Ishikawa (cell line): Measurements from ENCODE around the gene STEAP3.

Experiments used
- MAX ChIP-seq: IDR thresholded peaks from 2 replicates; pipeline ENCODE4 v1.6.1; 2012
- REST ChIP-seq: IDR thresholded peaks from 2 replicates; pipeline ENCODE4 v1.6.1; 2012; ENCODE audit warnings: low read depth, mild to moderate bottlenecking
- TAF1 ChIP-seq: IDR thresholded peaks from 2 replicates; pipeline ENCODE4 v1.6.1; 2012; ENCODE audit warnings: low read depth, mild to moderate bottlenecking

GRCh38 chr2:119278946-119279345, 55.3 kb downstream of the STEAP3 start:
- TF ChIP-seq REST, result no peak
- no peak for TF ChIP-seq TAF1
- no peak for TF ChIP-seq MAX
